Measurements from ENCODE around the gene SLC38A10.
"Not testable (repeated sequence)": the region's sequence is repeated elsewhere in the genome, so short reads cannot be mapped to it uniquely, and the experiment has no call there.

DNA sequence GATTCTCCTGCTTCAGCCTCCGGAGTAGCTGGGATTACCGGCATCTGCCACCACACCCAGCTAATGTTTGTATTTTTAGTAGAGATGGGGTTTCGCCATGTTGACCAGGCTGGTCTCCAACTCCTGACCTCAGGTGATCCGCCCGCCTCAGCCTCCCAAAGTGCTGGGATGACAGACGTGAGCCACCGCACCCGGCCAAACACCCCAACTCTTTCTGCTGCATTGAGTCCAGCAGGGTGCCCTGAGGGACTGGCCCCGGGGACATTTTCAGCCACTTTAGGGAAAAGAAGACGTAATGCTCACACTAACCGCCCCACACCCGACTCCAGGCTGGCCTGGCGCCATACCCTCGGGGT lies 13.7 kb upstream of the SLC38A10 start:
- not testable (repeated sequence) for TF ChIP-seq CTCF (optimal IDR thresholded peaks at IDR 0.05 in 1 of 3, IDR thresholded peaks at IDR 0.05 in 1 of 3, conservative IDR thresholded peaks at IDR 0.05 in 1 of 3; ENCODE audit: extremely low read depth in 1 of 3, insufficient read depth in 2 of 3, low read length in 3 of 3); EZH2 (IDR thresholded peaks at IDR 0.05; ENCODE audit: low read length)
